Measurements from ENCODE around the gene MPHOSPH9.
"Not testable (repeated sequence)": the region's sequence is repeated elsewhere in the genome, so short reads cannot be mapped to it uniquely, and the experiment has no call there.

MPHOSPH9 gene

GRCh38 chr12:123254853-123255446 lies 22.0 kb upstream of the MPHOSPH9 start:
- DNase-seq = no peak

GRCh38 chr12:123253641-123254459 lies 20.9 kb upstream of the MPHOSPH9 start:
- DNase-seq = no peak

- peak in 1 of 3 experiments; percentile 64 for DNase-seq
Measured at GRCh38 chr12:123252365-123252764, 19.4 kb upstream of the MPHOSPH9 start.

- DNase-seq = no peak
Measured at GRCh38 chr12:123251403-123252076, 18.6 kb upstream of the MPHOSPH9 start.

- DNase-seq = peak in 2 of 3 experiments; percentile 39 to 82
Measured at GRCh38 chr12:123250471-123251383, 17.8 kb upstream of the MPHOSPH9 start.

- not testable (repeated sequence) for DNase-seq
Measured at GRCh38 chr12:123248996-123249741, 16.2 kb upstream of the MPHOSPH9 start.

- not testable (repeated sequence) for DNase-seq
Measured at GRCh38 chr12:123248129-123248528, 15.2 kb upstream of the MPHOSPH9 start.

GRCh38 chr12:123245678-123246077 lies 12.7 kb upstream of the MPHOSPH9 start:
- no peak for DNase-seq

GRCh38 chr12:123243671-123244262 lies 10.8 kb upstream of the MPHOSPH9 start:
- DNase-seq = no peak

- DNase-seq = peak in 2 of 3 experiments; percentile 29 to 57
Measured at GRCh38 chr12:123242116-123242904, 9.4 kb upstream of the MPHOSPH9 start.

GRCh38 chr12:123238961-123239360 lies 6.0 kb upstream of the MPHOSPH9 start:
- no peak for DNase-seq

GRCh38 chr12:123238330-123238682 lies 5.4 kb upstream of the MPHOSPH9 start:
- no peak for DNase-seq

GRCh38 chr12:123237646-123238329 lies 4.8 kb upstream of the MPHOSPH9 start:
- peak; percentile 38 to 76 (median 72) for DNase-seq

GRCh38 chr12:123233505-123234308 lies 766 bp upstream of the MPHOSPH9 start:
- peak in 2 of 3 experiments; percentile 60 to 79 for DNase-seq

GRCh38 chr12:123232472-123232806 lies 502 bp downstream of the MPHOSPH9 start:
- DNase-seq = no peak

GRCh38 chr12:123231931-123232330 lies 1.0 kb downstream of the MPHOSPH9 start:
- DNase-seq = peak; percentile 13 to 72 (median 41)

- no peak for DNase-seq
Measured at GRCh38 chr12:123229051-123229450, 3.9 kb downstream of the MPHOSPH9 start.

GRCh38 chr12:123227581-123228258 lies 5.2 kb downstream of the MPHOSPH9 start:
- DNase-seq = no peak

- DNase-seq = no peak
Measured at GRCh38 chr12:123225443-123225842, 7.5 kb downstream of the MPHOSPH9 start.

Data from NCI-H1417 (cell line).